HG03159 (cell line): ENCODE data around the gene IL36A.

Experiments used
- ATAC-seq: cut with Tn5 transposase; IDR thresholded peaks from one replicate; pipeline ENCODE4 v1.9.1; 2021; ENCODE audit warnings: mild to moderate bottlenecking, moderate library complexity; ENCODE audit not compliant: unreplicated experiment

Gene IL36A

DNA sequence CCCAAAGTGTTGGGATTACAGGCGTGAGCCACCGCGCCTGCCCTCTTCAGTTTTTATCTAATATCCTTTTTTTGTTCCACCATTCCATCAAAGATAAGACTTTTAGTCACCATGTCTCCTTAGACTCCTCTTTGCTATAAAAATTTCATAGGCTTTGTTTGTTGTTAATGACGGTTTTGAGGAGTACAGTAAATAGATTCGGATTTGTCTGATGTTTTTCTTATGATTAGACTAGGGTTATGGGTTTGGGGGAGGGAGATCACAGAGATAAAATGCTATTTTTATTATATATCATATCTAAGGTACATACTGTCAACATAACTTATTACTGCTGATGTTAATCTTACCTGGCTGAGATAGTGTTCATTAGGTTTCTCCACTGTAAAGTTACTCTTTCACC, 41.2 kb downstream of the IL36A start:
- ATAC-seq: no peak

DNA sequence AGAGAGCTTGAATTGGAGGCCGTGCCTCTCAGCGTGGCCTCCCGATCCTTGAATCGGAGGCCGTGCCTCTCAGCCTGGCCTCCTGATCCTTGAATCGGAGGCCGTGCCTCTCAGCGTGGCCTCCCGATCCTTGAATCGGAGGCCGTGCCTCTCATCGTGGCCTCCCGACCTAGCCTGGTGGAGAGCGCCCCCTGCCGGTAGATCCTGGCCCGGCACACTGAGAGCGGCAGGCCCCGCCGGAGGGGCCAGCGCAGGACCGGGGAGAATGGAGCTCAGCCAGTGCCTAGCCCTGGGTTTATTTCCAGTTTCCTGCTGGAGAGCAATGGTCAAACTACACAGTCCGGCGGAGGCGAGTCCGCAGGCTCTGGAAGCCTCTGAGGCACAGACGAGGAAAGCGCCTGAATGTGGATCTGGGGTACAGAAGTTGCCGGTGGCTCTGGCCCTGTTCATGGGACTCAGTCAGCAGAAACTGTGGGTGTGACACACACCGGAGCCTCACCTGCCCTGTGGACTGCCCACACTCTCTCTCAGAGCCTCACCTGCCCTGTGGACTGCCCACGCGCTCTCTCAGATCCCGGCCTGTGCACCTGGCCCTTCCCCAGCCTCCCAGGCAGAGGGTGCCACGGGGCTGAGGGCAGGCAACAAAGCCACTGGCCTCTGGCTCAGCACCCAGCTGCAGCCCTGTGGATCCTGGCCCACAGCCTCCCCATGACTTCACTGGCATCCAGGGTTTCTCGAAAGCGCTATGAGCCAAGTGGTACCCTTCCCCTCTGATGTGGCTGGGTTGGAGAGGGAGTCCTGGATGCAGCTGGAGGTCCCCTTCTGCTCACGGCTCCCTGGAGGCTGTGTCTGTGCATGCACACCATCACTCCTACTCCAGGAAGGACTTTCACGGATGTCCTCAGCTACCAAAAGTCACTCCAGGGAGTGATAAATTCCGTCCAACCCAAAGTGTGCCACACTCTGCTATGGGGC, 45.9 kb downstream of the IL36A start:
- ATAC-seq: no peak

DNA sequence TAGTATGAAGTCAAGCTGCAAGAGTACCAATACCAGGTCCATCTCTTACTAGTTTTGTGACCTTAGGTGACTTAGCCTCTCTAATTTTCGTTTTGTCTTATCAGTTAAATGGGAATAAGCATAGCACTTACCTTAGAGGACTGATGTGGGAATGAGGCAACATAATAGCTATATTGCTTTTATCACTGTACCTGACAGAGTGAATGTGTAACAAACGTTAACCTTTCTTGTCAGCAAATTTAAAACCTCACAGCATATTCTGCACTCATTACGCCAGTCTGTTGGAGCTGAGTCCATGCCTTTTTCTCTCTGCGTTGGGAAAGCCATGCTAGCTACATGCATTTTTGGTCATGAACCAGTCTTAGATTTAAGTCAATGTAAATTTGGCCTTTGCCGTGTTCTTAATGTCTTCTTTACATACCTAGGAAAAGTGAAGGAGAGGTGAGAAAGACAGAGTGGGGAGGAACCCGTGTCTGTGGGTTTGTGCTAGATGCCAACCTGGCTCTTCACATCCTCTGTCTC, 47.2 kb downstream of the IL36A start, which contains the start of gene IL36B:
Gene IL36B, minus strand, starts transcription at position 472 of the 522 bp plus-strand sequence.
- ATAC-seq: no peak

DNA sequence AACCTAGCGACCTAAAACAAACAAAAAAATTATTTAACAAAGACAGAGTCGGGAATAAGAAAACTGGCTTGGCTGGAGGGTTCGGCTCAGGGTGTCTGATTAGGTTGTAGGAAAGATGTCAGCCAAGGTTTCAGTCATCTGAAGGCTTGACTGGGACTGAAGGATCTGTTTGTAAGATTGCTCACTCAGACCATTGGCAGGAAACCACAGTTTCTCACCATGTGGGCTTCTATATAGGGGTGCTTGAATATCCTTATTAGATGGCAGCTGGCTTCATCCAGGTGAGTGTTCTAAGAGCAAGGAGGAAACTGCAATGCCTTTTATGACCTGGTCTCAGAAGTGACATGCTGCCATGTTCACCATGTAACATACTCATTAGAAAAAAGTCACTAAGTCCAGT, 48.4 kb downstream of the IL36A start:
- no peak for ATAC-seq

DNA sequence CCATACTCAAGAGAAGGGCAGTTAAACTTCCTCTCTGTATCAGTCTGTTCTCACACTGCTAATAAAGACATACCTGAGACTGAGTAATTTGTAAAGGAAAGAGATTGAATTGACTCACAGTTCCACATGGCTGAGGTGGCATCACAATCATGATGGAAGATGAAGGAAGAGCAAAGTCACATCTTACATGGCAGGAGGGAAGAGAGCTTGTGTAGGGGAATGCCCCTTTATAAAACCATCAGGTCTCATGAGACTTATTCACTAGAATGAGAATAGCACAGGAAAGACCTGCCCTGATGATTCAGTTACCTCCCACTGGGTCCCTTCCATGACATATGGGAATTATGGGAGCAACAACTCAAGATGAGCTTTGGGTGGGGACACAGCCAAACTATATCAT, 48.8 kb downstream of the IL36A start:
- no peak for ATAC-seq

DNA sequence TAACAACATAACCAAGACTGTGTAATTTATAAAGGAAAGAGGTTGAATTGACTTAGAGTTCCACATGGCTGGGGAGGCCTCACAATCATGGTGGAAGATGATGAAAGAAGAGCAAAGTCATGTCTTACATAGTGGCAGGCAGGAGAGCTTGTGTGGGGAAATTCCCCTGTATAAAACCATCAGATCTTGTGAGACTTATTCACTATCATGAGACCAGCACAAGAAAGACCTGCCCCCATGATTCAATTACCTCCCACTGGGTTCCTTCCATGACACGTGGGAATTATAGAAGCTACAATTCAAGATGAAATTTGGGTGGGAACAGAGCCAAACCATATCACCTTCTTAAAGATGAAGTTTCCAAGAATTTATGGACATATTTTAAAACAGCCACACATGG, 51.3 kb downstream of the IL36A start:
- no peak for ATAC-seq

DNA sequence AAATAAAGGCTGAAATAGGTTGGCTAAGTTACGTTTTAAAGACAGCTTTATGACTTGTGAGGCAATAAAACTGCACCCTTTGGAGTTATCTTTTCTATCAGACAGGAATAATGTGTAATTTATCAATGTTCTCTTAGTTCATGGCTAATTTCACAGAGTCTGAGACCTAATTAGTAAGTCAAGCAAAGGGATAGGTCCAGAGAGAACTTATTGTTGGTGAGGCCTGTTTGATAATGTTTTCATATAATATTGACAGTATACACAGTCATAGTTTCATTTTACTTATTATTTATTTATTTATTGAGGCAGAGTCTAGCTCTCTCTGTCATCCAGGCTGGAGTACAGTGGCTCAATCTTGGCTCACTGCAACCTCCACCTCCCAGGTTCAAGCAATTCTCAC, 51.9 kb downstream of the IL36A start:
- ATAC-seq: no peak
